Right lobe of liver (tissue), 4 donors: Measurements from ENCODE around the gene GNAT1.

Experiments used
- POLR2A ChIP-seq: fragments of 450-650 bp; IDR thresholded peaks from one replicate; pipeline ENCODE4 v1.6.1; 2017; ENCODE audit warnings: antibody characterized with exemption, mild to moderate bottlenecking
- TF ChIP-seq, protein P1 (sequence below), 4 donors: fragments of 200-600 bp in 3 of 4; fragments of 450-650 bp in 1 of 4; IDR thresholded peaks; one replicate each; pipeline versions ENCODE4 v1.5.1 to v1.8.0; 2016 to 2022; ENCODE audit warnings: antibody characterized with exemption in 4 of 4, mild to moderate bottlenecking in 2 of 4
- donor health status: DM: no; HTN: no; CAD: no.
- donor health status: DM: no; HTN: no; CAD: no.
- donor health status: DM: no; HTN: yes; CAD: no.

DNA sequence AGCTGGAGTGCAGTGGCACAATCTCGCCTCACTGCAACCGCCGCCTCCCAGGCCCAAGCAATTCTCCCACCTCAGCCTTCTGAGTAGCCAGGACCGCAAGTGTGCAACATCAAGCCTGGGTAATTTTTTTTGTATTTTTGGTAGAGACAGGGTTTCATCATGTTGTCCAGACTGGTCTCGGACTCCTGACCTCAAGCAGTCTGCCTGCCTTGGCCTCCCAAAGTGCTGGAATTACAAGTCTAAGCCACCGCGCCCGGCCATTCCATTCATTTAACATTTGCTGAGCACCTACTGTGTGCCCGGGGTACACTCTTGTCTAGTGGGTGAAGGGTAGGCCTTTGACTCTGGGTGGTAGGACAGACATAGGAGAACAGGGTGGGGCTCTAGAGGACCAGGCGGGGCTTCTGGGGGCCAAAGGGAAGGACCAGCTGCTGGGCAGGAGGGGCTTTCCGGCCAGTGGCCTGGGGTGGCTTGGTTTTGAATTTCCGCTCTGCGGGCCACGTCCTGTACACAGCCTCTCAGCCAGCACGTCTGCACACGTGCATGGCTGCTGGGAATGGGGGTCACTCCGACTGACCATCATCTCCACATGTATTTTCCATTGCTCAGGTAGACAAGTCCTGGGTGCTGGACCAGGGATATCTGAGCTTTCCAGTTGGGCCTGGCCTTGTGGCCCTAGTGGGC is 16.1 kb downstream of the GNAT1 start:
- TF ChIP-seq, protein P1, sequence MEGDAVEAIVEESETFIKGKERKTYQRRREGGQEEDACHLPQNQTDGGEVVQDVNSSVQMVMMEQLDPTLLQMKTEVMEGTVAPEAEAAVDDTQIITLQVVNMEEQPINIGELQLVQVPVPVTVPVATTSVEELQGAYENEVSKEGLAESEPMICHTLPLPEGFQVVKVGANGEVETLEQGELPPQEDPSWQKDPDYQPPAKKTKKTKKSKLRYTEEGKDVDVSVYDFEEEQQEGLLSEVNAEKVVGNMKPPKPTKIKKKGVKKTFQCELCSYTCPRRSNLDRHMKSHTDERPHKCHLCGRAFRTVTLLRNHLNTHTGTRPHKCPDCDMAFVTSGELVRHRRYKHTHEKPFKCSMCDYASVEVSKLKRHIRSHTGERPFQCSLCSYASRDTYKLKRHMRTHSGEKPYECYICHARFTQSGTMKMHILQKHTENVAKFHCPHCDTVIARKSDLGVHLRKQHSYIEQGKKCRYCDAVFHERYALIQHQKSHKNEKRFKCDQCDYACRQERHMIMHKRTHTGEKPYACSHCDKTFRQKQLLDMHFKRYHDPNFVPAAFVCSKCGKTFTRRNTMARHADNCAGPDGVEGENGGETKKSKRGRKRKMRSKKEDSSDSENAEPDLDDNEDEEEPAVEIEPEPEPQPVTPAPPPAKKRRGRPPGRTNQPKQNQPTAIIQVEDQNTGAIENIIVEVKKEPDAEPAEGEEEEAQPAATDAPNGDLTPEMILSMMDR (IDR thresholded peaks at IDR 0.05) = no peak
- TF ChIP-seq POLR2A = no peak
